HG03097 (cell line): Measurements from ENCODE around the gene GAA.
"Not testable (repeated sequence)": the region's sequence is repeated elsewhere in the genome, so short reads cannot be mapped to it uniquely, and the experiment has no call there.

ENCODE experiments used
- ATAC-seq: cut with Tn5 transposase; IDR thresholded peaks from one replicate; pipeline ENCODE4 v1.9.1; 2021; ENCODE audit not compliant: unreplicated experiment, low FRiP score

The GAA gene

GRCh38 chr17:80082403-80083135 lies 18.8 kb upstream of the GAA start:
- no peak for ATAC-seq

DNA sequence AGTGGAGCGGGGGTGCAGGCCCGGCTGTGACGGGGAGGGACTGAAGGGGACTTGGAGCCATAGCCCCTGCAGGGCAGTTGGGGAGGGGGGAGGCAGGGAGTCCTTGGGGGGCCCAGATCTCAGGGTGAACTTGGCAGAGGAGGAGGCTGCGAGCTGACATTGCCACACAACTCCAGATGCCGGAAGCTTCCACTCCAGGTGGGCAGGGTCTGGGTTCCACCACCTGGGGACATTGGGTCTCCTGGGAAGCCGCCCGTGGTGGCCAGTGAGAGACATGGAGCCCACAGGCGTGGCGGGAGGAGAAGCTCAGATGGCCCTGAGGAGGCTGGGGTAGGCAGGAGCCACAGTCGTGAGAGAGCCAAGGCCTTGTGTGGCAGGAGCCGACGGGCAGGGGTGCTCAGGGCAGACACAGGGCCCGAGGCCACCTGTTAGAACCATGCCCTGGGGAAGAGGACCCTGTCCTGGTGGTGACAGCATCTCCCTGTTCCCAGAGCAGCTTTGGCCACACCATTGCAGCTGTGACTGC lies 18.2 kb upstream of the GAA start:
- no peak for ATAC-seq

- no peak for ATAC-seq
Measured at GRCh38 chr17:80084773-80085172, 16.6 kb upstream of the GAA start.

GRCh38 chr17:80086081-80086480 lies 15.3 kb upstream of the GAA start:
- no peak for ATAC-seq

DNA sequence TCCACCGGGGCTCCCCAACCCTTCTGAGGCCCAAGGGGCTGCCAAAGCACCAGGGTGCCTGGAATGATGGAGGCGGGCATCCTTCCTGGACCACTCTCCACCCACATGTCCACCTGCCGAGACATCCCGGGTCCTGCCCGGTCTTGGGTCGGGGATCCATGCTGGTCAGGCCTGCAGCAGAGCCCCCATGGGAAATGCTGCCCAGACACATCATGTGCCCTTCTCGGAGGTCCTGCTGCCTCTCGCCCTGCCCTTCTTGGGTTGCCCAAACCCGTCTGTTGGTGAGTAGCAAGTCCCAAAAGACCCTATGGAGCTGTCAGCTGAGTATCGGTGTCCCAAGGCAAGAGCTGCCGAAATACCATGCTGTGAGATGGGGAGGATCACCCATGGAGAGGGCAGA lies 14.8 kb upstream of the GAA start:
- ATAC-seq, result no peak

DNA sequence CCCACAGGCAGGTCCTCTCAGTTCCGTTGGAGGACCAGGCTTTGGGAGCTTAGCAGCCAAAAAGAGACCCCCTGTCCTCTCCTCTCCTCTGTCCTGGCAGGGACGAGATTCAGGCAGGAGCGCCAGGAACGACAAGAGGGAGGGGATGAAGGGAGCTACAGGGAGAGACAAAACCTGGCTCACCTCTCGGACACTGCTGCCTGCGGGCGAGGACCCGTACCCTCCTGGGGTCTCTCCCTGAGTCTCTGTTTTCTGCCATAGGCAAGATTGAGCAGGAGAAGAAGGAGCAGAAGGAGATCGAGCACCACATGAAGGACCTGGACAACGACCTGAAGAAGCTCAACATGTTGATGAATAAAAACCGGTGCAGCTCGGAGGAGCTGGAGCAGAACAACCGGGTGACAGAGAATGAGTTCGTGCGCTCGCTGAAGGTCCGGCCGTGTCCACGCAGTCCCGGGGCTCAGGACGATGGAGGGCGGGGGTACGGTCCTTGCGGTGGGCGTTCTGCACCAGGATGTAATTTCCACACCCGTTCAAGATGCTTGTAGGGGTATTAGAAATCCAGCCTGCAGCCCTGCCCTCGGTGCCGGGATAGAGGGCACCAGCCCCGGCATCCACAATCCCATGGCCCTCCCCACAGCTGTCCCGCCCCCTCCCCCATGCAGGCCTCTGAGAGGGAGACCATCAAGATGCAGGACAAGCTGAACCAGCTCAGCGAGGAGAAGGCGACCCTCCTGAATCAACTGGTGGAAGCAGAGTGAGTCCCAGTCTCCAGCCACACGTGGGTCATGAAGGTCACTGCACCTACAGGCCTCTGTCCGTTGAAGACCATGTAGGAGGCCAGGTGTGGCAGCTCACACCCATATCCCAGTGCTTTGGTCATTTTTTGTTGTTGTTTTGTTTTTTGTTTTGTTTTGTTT lies 13.8 kb upstream of the GAA start:
- no peak for ATAC-seq

DNA sequence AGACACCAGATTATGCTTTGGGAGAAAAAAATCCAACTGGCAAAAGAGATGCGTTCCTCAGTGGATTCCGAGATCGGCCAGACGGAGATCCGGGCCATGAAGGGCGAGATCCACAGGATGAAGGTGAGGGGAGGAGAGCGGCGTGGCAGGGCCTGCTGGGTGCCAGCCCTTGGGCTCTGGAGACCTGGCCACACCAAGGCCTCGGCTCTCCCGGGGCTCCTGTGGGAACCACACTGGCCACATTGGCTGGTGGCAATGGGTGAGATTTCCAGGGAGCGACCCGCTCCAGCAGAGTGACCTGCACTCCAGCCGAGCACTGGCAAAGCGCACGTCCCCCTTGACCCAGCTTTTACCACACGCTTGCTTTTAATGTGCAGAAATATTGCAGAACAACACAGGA lies 11.6 kb upstream of the GAA start:
- ATAC-seq, result no peak

GRCh38 chr17:80090164-80090563 lies 11.2 kb upstream of the GAA start:
- not testable (repeated sequence) for ATAC-seq

GRCh38 chr17:80091376-80091775 lies 10.0 kb upstream of the GAA start:
- no peak for ATAC-seq

DNA sequence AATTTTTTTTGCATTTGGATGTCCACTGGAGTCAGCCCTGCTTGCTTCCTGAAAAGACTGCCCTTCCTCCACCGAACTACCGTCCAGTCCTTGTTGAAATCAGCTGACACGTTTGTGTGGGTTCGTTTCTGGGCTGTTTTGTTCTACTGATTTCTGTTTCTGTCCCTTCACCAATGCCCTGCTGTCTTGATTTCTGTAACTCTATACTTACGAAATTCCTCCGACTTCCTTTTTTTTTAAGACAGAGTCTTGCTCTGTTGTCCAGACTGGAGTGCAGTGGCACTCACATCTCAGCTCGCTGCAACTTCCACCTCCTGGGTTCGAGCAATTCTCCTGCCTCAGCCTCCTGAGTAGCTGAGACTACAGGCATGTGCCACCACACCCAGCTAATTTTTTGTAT lies 8.4 kb upstream of the GAA start:
- no peak for ATAC-seq

DNA sequence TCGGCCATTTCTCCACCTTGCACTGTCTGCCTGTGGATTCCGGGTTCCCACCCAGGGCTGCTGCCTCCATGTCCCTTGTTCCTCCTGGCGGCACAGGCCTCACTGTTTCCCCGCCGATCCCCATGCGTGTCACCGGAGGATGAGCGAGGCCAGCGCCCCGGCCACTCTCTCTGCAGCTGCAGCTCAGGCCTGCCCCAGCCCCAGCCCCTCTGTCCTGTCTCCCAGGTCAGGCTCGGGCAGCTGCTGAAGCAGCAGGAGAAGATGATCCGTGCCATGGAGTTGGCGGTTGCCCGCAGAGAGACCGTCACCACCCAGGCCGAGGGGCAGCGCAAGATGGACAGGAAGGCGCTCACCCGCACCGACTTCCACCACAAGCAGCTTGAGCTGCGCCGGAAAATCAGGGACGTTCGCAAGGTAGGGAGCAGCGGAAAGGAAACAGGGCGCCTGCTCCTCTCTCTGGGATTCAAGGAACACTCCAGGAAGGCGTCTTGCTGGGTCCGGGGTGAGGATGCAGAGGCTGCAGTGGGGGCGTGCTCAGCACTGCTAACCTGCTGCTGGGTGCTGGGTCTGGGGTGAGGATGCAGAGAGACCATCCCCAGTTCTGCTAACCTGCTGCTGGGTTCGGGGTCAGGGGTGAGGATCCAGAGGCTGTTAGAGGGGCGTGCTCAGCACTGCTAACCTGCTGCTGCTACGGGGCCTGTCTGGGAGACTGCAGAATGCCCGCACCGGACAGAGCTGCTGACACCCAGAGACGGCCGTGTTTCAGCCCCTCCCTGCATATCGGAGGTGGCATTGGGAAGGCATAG lies 6.1 kb upstream of the GAA start:
- ATAC-seq, result no peak

DNA sequence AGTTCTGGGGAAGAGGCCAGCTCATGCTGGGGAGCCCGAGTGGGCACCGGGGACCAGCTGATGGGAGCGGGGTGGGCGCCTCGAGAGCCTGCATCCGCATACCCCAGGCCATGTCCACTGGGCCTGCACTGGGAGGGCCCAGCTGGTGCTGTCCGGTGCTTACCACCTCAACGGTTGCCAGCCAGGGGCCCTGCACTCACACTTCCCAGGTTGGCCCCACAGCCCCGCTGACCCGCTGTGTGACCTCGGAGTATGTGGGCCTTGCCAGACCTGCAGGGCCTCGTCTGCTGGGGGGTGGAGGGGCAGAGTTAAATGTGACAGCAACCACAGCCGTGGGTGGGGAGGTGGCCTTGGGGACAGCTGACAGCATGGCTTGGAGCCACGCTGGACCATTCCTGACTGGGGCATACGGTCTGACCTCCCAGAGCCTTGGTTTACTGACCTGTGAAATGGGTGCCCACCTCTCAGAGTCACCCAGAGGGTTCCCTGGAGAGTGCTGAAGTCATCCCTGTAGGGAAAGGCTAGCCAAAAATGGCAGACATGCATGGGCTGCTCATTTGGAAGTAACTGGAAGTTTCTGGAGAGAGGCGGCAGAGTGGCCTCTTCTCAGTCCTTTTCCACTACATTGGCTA lies 5.4 kb upstream of the GAA start:
- no peak for ATAC-seq

- no peak for ATAC-seq
Measured at GRCh38 chr17:80096561-80097021, 4.8 kb upstream of the GAA start.

DNA sequence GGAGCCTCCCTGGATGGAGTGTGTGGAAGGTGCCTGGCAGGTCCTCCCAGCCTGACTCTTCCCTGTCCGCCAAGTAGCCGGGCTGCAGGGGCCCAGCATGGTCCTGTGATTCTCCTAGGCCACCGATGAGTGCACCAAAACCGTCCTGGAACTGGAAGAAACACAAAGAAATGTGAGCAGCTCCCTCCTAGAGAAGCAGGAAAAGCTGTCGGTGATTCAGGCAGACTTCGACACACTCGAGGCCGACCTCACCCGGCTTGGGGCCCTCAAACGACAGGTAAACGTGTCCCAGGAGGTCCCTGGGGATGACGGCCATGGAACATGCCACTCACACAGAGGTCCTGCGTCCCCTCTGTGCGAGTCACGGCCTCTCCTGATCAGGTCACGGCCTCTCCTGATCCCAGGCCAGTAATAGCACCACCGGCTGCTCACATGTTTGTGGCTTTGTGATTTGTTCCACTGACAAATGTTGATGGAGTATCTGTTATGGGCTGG lies 4.2 kb upstream of the GAA start:
- ATAC-seq, result no peak

- no peak for ATAC-seq
Measured at GRCh38 chr17:80097844-80098691, 3.3 kb upstream of the GAA start.

GRCh38 chr17:80099291-80100034 lies 1.9 kb upstream of the GAA start:
- no peak for ATAC-seq

DNA sequence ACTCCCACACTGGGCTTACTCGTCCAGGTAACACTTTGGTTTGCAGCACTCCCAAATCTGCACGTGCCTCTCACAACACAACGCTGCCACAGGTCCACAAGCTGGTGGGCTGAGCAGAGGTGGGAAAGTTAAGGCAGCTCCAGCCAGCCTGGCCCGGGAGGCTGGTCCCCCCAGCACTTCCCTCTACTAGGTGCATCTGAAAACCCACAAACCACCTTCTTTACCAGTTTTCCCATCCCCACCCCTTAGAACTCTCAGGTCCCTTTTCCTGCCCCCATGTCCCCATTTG lies 1.4 kb upstream of the GAA start:
- ATAC-seq, result no peak

GRCh38 chr17:80101946-80102663 lies 724 bp downstream of the GAA start:
- ATAC-seq, result no peak
